Suppressor macrophage treated with lipopolysaccharide for 4 hours (primary cell): ENCODE data around the gene SLC12A1.

ENCODE experiments used
- DNase-seq: peaks from one replicate; pipeline ENCODE4 v3.0.0-alpha.2; 2020

SLC12A1 gene

GRCh38 chr15:48244921-48245320 lies 38.8 kb downstream of the SLC12A1 start:
- no peak for DNase-seq

DNA sequence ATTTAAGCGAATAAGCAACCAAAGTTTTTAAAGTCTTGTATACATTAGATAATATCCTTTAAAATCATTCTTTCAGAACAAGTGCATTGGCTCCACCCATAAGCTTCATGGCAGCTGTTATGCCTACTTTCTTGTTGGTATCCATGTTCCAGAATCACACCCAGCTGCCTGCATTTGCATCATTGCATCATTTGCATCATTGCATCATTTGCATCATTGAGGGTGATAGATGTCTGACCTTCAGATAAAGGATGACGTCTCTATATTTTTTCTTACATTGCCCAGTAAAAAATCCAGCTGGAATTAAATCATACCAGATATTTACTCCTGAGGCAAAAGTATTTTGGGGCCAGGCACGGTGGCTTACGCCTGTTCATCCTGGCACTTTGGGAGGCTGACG lies 42.3 kb downstream of the SLC12A1 start:
- DNase-seq = no peak

GRCh38 chr15:48250640-48251076 lies 44.6 kb downstream of the SLC12A1 start:
- DNase-seq = peak; percentile 45

DNA sequence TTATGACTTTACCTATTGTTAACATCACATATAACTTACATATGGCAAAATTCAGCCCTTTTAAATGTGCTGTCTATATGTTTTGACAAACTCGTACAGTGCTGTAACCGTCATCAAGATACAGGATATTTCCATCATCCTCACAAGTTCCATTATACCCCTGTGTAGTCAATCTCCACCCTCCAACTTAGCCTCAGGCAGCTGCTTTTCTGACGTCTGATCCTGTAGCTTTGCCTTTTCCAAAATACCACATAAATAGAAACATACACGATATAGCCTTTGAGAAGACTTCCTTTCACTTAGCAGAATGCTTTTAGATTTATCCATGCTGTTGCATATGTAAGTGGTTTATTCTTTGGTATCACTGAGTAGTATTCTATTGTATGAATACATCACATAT lies 47.1 kb downstream of the SLC12A1 start:
- no peak for DNase-seq

DNA sequence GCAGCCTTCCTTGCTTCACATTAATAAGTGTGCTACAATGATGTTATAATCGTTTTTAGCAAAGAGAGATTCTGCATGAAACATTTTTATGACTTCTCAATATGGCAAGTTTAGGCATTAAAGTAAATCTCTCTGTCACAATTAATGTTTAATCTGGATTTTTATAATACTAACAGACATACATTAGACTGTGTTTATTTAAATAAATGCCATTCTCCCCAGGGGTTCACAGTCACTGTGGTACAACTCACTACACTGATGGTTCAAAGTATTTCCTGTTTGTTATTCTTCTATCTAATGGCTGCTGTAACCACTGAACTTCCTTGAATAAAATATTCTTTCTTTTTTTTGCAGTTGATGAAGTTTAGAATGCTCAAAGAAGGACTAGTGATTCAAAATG lies 59.0 kb downstream of the SLC12A1 start:
- DNase-seq = no peak

- DNase-seq = no peak
Observed at GRCh38 chr15:48266024-48266689, 60.1 kb downstream of the SLC12A1 start.

DNA sequence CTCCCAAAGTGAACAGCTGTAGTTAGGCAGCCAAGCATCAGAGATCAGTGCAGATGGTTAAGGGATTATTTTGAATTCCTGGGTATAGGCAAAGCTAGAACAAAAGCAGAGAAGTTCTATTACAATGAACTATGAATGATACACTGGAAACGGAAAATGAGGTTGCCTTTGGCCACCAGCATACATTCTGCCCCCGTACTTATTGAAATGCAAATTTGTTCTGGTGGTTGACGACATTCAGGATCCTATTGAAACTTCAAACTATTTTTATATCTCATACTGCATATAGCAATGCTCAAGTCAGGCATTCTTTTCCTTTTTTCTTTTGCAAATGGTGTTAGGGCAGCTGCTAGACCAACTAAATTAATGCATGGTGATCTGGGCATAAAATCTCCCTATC lies 61.7 kb downstream of the SLC12A1 start:
- no peak for DNase-seq

DNA sequence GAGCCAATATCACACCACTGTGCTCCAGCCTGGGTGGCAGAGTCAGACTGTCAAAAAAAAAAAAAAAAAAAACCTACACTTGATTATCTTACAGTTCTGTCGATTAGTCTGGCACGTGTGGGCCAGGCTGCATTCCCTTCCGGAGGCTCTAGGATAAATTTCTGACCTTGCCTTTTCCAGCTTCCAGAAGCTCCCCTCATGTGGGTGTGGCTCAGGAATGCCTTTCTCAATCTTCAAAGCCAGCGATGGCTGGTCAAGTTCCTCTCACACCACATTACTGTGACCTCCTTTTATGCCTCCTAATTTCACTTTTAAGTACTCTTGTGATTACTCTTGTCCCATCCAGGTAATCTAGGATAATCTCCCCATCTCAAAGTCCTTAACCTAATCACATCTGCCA lies 66.9 kb downstream of the SLC12A1 start:
- no peak for DNase-seq

GRCh38 chr15:48278666-48279065 lies 72.6 kb downstream of the SLC12A1 start:
- no peak for DNase-seq

- DNase-seq = no peak
Observed at GRCh38 chr15:48279608-48280007, 73.5 kb downstream of the SLC12A1 start.

- no peak for DNase-seq
Observed at GRCh38 chr15:48281674-48282073, 75.6 kb downstream of the SLC12A1 start.

DNA sequence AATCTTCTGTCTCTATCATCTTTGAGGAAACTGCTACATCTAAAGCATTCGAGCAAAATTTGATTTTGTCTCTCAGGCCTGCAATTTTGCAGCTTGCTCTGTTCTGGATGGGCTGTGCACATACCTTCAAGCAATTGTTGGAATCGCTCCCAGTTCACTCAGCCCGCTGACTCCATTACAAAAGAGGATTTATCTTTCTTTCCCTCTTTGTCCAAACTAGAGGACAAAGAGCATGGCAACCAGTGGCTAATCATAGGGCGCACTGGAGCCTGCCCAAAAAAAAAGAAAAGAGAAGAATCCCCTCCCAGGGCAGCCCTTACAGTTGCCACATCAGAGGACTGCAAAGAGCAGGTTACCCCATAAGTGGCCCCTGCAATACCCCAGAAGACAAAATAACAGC lies 76.1 kb downstream of the SLC12A1 start:
- DNase-seq = no peak

- no peak for DNase-seq
Observed at GRCh38 chr15:48283396-48284145, 77.5 kb downstream of the SLC12A1 start.

DNA sequence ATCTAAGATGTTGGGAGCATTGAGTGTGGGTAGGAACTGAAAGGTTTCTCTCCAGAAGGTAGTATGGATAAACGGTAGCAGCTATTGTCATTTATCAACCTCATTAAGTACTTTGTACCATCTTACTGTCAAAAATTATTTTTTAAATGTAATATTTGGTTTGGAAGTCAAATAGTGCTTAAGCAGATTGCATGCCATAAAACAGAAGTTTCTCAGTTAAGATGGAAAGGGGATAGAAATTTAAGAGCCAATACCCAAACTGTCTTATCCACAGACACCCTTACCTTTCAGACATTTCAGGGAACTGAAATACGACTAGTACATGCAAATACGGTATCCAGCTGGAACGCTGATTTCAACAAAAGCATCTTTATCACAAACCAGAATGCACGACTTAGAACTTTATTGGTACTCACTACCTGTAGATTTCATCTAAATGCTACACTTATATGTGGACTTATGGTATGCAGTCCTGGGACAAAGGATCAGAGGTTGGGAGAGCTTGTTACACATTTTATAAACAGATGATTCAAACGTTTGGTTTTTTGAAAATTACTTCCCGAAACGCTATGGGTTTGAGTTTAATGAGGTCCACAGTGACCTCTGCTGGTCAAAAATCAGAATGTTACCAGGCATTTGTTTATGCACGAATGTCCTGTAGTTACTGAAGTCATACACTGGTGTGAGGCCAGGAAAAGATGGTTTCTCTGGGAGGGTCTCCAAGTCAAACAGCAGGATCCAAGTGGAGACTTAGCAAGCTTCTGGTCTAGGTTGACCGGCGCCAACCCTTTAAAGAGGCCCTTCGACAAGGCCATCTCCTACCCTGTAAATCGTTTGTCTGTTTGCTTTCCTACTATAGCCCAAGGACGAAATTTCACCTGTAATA lies 79.5 kb downstream of the SLC12A1 start:
- DNase-seq = peak; percentile 79

DNA sequence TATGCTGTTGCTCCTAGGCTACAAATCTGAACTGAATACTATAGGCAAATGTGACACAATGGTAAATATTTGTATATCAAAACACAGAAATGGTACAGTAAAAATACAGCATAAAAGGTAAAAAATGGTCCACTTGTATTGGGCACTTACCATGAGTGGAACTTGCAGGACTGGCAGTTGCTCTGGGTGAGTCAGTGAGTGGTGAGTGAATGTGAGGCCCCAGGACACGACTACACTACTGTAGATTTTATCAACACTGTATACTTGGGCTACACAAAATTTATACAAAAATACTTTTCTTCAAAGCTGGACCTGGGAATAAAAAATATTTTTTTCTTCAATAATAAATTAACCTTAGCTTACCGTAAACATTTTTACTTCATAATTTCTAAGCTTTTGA lies 83.5 kb downstream of the SLC12A1 start:
- no peak for DNase-seq

GRCh38 chr15:48292458-48292857 lies 86.4 kb downstream of the SLC12A1 start:
- no peak for DNase-seq

DNA sequence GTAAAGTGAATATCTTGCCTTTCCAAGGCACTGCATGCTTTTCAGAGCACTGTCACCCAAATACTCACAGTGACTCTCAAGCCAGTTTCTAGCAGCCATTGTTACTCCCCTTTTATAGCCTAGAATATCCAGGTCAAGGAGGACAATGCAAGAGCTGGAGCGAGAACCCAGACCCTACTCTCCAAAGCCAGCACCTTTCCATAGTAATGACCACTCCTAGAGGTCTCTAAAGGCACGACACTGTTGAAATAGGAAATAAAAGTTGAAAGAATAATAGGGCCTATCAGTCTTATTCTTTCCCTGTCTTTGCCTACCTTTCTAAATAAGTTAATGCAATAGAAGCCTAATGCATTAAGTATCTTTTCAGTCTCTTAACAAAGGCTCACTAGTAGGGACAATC lies 91.6 kb downstream of the SLC12A1 start:
- DNase-seq = no peak

DNA sequence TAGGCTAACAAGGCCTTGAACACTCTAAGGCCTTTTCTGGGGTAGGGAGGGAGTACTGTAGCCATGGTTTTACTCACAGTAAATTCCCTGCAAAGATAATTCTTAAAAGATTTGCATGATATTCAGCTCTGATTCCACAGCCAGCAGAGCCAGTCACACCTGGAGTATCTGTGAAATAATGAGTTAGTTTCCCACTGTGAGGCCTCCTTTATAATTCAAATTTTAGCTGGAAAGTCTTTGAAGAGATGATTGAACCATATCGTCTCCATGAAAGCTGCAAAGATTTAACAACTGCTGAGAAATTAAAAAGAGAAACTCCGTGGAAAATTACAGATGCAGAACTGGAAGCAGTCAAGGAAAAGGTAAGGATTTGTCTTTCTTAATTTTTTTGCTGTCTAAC lies 92.8 kb downstream of the SLC12A1 start:
- no peak for DNase-seq

DNA sequence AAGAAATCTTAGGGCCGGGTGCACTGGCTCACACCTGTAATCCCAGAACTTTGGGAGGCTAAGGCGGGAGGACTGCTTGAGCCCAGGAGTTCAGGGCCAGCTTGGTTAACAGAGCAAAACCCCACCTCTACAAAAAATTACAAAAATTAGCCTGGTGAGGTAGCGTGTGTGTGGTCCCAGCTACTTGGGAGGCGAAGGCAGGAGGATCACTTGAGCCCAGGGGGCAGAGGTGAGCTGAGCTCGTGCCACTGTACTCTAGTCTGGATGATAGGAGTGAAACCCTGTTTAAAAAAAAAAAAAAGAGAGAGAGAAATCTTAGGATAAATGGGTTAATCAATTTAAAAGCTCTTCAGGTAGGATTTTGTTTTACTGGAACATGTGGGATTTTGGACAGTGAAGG lies 93.9 kb downstream of the SLC12A1 start:
- no peak for DNase-seq

DNA sequence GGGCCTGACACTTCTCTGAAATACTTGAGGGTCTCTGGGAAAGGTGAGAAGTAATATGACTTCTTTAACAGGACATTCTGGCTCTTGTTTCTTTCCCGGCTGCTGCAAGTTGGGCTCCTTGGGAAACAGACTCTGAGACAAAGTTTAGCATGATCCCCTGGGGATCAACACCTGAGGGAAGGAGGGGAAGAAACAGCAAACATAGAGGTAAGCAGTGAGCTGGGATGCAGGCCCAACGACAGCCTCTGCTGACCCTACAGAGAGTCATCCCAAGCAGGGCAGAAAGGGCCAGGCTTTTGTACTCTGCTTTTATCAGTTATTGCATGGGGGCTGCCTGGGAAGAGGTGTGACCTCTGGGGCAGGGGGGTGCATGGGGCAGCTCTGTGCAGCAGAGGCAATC lies 98.3 kb downstream of the SLC12A1 start:
- DNase-seq = no peak

DNA sequence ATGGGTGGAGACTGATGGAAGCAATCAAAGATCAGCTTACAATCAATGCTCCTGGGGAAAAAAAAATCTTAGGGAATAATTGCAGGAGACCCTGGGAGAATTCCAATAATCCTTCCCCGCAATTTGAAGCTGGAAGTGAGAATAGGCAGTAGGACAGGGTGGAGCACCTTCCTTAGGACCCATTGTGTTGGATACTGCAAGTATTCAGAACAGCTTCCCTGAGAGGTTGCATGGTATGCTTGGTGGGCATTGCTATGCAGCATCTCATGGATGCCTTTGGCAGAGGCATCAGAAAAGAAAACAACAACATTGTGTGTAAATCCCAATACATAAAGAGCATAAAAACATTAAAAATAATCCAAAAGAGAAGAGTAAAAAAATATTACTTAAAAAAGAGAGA lies 100.5 kb downstream of the SLC12A1 start:
- no peak for DNase-seq

GRCh38 chr15:48307586-48307985 lies 101.5 kb downstream of the SLC12A1 start:
- DNase-seq = no peak

GRCh38 chr15:48309740-48310139 lies 103.6 kb downstream of the SLC12A1 start:
- no peak for DNase-seq

- no peak for DNase-seq
Observed at GRCh38 chr15:48313216-48313615, 107.1 kb downstream of the SLC12A1 start.
